LHCN-M2 (cell line): Measurements from ENCODE around the gene PRSS56. TPM values are rescaled to one million over a fixed set of nuclear protein-coding genes. Genes with fewer than 3 reads are reported as not detected.

ENCODE experiments used
- DNase-seq: peaks from one replicate; pipeline ENCODE4 v3.0.0-alpha.2; 2012; ENCODE audit warnings: low read depth
- total RNA-seq: library from RNA; depleted of rRNA; stranded (reverse); fragments of >200 nt; gene quantifications from 2 replicates; pipeline ENCODE4 v1.2.3, GENCODE V29; 2014

The PRSS56 gene
- total RNA-seq, 1 experiment from 2014 or later: 0.40 TPM

DNA sequence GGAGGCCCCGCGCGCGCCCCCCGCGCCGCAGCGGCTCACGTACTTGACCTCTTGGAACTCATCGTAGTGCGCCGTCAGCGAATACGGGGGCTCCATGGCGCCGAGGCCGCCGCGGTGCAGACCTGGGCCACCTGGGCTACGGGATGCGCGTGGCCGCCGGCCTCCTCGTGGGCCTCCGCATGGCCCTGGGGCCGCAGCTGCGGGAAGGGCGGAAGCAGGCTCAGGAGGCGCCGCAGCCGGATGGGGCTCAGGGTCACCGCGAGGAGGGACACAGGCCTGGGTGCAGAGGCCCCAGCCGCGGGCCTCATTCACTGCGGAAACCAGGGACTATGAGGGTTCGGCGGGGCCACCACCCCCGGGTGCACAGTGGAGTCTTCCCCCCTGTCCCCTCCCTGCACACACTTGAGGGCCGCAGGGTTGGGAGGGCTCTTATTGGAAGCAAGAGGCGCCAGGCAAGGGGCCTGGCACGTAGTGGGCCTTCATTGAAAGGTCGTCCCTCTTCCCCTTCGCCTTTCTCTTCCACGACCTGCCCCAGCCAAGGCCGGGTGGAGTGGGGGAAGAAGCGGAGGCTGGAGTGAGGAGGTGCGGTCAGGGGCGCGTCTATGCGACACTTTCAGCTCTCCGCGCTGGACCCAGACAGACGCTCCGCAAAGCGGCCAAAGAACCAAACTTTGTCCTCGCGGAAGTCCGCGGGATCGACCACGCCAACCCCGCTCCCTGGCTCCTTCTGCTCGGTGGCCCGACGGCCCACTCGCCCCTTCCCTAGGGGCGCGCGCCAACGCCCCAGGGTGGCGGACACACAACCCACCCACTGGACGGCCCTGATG lies 33.4 kb upstream of the PRSS56 start:
- no peak for DNase-seq

DNA sequence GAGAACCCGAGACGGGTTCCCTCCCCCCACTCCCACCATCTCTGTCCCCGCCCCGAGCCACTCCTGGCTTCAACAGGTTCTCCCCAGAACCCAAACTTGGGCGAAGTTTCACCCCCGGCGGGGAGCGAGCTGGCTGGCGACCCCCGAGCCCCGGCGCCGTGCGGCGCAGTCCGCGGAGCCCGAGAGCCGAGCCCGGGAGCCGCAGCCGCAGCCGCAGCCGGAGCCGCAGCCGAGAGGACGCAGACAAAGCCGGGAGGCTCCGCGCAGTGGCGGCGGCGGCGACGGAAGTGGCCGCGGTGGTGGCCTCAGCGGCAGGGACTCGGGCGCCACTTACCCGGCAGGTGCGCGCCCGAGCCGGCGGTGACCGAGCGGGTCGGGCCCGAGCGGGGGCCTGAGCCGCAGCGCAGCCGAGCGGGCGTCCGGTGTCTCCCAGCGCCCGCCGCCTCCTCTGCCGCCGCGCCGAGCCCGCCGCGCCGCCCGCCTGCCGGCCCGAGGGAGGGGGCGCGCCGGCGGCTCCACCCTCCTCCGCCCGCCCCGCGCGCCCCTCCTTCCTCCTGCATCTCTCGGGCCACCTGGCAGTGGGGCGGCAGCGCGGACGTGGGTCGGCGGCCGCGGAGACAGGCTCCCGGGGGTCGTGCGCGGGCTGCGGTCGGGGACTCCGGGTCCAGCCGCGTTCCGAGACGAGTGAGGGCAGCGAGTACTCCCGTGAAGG lies 32.6 kb upstream of the PRSS56 start, which contains the start of gene ECEL1:
ECEL1 (minus strand) TSS at position 450 of the 712 bp plus-strand sequence. CDS start 1,181 bp downstream, outside the sequence.
- DNase-seq: no peak

DNA sequence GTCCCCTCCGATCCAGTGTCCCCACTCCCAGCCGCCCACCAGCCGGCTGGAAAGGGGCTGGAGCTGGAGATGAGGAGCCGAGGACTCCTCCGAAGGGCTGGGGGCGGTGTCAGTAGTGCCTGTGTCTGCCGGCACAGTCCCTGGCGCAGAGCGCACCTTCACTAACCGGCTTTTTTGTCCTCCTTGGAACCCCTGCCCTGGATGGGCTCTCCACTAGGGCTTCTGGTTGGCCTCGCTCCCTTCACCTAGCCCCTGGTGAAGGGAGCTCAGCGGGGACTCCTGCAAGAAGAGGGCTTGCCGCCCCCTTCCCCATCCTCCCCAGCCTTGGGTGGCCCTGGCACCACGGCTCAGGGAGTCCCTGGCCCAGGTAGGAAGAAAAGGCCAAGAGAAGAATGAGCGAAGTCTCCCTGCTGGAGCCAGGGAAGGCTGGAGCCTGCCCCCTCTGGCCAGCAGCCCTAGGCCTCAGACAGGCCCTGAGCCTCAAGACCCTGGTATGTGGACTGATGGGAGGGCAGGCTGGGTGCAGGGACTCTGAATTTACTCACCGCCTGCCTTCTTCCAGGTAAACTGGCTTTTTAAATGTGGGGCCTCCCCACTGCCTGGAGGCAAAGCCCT lies 32.0 kb upstream of the PRSS56 start:
- no peak for DNase-seq

DNA sequence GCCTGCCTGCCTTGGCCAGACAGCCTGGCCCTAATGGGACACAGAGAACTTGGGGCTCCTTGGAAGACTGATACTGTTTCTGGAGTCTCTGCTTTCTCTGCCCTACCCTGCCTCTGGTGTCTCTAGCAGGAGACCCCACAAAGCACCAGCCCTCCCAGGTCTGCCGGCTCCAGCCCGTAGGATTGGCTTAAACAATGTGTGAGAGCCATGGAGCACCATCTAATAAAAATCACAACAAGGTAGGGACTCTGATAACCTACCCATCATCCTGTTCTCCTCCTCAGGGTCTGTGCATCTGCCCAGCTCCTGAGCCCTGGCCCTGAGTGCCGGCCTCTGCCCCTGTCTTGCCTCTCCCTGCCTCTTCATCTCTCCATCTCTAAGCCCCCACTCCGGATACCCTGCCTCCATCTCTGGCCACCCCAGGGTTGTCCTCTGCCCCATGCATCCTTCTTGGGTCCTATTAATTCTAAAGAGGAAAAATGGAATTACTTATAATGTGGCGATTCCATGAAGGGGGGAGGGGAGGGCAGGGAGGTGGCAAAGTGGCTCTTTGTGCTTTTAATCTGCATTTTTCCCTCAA lies 31.4 kb upstream of the PRSS56 start:
- DNase-seq: no peak

DNA sequence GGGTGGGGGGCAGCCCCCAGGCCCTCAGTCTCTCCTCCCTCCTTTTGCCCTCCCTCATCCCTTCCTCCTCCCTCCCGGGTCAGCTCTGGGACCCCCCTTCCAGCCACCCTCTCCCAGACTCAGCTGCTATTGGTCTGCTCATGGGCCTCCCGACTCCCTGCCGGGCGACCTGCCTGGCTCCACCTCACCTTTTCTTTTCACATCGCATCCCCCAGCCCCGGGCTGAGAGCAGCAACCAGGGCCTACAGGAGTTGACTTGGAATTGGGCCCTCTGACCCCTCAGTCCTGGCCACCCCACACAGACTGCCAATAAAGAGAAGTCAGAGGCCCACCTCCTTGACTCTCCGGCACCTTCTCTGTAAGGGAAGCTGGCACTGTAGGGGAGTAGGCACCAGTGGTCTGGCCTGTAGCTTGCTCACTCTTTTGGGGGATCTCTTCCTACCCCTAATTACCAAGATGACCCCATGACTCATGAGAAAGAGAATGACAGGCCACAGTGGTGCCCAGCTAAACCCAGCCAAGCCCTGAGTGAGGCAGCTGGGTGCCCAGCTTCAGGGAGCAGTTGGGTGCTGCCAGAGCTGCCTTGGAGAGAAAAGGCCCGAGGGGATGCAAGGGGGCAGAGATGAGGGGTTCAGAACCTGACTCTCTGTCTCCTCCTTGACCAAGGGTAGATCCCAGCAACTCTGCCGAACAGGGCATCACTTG lies 30.5 kb upstream of the PRSS56 start:
- DNase-seq: no peak

DNA sequence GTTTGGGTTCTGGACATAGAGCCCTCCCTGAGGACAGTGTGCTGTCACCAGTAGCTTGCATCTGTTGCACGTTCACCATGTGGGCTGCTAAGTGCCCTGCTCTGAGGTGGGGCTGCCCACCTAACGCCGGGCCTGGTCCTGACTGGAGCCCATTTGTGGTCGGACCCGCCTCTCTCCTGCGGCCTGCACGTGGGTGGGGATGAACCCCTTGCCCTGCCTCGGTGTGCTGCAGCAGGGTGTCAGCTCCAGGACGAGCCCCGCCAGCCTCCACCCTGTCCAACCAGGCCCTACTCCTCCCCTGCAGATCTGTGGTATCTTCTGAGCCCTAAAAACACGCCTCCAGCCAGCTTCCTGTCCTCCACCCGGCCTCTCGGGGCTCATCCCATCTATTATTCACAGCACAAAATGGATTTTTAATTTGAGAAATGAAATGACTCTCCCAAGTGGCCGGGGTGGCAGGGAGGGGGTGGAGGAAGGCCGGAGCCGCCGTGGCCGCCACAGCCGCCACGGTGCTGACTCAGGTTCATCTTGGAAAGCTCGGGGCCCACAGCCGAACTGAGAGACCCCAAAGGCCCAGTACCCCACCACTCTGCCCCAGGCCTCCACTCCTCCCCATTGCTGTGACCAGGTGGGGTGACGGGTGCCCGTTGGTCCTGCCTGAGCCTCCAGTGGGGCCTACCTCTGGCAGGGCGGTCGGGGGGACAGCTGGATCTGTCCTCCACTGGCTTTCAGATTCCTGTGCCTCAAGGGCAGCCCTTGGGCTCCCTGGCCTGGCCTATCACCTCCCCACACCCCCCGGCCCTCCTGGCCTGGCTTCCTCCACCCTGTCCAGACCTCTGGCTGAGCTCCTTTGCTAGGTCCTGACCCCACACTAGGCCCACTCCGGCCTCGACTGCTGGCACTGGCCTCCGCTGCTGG lies 29.7 kb upstream of the PRSS56 start:
- DNase-seq: no peak

DNA sequence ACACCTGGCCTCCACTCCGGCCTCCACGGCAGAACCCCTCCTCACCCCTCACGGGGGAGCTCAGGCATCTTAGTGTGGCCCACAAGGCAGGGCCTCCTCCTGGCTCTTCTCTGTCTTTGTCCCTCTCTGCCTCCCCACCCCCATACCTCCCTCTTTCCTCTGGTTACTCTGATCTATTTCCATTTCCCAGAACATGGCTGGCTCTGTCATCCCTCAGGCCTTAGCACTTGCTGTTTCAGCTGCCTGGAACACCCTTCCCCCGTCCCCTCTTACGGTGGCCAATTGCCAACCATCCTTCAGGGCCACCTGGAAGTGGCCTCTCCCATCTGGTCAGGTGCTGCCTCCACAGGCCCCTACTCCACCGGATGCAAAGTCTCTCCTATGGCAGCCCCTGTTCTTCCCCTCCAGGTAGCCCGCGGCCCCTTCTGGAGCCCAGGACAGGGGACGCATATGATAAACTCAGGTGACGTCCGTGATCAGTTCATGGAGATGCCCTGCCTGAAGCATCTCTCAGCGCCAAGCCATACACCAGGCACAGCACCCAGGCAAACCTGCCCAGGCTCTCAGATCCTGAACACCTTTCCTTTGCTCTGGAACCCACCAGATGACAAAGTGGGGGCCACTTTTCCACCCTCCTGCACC lies 28.9 kb upstream of the PRSS56 start:
- no peak for DNase-seq

DNA sequence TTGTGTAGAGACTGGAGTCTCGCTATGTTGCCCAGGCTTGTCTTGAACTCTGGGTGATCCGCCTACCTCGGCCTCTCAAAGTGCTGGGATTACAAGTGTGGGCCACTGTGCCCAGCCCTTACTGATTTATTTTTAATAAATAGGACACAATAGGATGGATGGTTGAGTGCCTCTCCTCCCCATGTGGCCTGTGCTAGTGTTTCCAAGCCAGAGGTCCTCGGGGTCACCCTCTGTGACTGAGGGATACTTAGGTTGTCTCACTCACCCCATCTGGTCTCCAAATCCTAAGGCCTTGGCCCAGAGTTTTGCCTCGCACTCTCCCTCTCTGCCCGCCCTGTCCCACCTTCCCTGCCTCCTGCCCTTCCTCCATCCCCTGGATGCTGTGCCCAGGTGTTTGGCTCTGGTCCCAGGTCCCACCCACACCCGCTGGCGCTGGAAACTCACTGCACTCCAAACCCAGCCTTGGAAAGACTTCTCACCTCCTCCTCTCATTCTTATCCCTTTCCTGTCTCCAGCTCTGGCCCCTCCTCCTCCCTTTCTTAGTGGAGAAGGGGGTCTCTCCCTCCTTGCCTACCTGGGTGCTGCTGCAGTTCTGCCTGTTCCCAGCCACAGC lies 27.8 kb upstream of the PRSS56 start:
- DNase-seq: no peak

DNA sequence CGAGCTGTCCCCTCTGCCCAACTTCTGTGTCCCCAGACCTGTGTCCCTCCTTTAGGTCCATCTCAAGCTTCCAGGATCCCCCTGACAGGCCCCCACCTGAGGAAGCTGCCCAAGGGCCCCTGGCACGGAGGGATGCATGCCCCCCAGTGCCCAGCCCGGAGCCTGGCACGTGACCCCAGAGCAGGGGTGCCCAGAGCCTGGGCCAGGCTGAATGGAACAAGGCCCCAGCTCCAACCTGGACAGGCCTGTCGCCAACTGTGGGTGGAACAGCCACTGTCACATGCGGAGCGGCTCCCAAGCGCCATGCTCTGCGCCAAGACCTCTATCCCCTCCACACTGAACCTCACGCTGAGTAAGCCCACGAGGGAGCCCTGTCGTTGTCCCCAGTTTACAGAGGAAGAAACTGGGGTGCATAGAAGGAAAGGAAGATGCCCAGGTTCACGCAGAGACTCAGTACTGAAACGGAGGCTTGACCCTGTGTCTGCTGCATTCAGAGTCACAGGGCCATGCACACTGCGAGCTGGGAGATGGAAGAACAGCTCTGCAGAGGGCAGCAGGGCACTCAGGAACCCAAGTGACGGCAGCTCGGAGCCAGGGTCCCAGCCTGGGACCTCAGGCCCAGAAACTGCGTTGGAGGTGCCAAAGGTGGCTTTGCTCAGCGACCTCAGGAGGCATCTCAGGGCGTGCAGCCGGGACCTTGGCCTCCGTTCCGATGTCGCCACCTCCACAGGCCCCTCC lies 27.1 kb upstream of the PRSS56 start:
- no peak for DNase-seq

DNA sequence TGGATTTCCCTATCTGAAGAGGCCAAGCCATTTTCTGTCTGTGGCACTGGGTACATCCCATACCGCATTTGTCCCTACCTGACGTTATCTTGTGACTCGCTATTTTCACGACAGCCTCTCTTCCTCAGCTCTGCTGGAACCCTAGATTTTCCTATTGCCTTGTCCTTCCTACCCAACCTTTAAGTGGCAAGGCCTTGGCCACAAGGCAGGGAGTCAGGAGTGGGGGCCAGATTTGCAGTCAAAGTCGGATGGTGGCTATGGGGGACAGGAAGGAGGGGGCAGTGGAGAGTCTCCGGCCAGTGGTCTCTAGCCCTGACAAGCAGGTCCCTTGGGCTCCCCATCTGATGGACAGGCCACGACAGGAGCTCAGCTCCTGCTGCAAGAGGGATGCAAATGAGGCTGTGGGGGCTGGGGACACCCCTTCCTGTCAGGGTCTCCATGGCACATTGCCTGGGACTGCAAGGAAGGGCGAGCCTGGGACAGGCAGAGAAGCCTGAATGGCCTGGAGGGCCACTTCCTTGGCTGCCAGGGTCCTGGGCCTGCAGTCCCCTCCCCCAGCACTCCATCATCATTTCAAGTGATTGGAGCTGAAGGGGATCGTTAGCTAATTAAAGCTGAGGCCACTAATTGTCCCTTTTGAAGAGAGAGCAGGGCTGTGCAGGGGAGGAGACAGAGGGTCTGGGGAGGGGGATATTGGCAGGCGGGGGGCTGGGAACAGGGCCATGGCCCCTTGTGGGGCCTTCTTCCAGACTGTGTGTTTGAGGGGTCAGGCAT lies 26.3 kb upstream of the PRSS56 start:
- DNase-seq: no peak

DNA sequence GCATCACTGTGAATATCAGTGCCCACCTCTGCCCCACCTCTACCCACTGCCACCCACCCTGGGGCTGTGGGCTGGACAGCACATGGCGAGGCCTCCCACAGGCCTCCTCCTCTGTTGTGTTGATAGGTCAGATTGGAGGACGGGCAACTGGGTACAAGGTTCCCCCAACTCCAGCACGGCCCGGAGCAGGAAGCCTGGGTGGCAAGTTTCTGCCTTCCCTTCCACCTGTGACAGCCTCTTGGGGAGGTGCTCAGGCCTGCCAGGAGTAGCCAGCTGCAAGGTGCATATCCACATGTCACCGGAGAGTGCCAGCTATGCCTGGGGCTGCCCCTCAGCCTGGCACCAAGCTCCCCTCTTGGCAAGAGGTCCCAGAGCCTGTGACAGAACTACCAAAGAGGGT lies 25.6 kb upstream of the PRSS56 start:
- no peak for DNase-seq

DNA sequence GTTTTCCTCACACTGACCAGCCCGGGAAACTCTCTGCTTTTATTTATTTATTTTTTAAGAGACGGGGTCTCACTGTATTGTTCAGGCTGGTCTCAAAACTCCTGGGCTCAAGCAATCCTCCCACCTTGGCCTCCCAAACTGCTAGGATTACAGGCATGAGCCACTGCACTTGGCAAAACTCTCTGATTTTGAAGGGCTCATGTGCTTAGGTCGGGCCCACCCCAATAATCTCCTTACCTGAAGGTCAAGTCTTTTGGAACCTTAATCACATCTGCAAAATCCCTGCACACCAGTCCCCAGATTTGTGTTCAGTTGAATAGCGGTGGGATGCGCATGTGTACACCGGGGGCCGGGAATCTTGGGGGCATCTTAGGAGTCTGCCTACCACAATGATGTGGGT lies 24.9 kb upstream of the PRSS56 start:
- no peak for DNase-seq

DNA sequence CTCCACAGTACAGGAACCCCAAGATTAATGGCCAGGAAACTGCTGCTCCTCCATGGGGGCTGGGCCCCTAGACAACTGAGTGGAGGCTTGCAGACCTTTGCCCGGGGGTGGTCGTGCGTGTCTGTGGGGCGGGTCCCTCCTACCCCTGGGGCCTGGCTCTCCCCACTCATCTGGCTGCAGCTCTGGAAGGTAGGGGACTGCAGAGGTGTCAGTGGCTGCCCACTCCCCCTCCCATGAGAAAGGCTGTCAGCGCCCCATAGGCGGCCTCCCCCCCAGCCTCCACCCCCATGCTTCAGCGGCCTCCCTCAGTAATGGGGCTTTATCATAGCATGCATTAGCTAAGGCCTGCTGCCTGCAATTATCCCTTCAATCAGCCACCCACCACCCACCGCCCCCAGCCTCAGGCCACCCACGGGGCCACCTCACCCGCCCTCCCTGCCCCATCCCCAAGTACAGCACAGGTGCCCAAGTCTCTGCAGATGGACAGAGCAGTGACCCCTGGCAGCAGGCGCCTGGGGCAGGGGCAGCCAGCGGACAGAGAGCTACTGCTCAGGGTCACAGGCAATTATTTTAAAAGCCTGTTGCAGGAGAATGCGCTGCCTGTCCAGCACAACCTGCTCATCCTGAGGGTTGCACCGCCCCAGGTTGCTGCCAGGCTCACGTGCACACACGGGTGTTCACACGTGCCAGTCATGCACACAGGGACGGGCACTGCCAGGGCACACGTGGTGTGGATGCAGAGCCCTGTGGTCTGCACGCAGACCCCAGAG lies 23.5 kb upstream of the PRSS56 start:
- no peak for DNase-seq

DNA sequence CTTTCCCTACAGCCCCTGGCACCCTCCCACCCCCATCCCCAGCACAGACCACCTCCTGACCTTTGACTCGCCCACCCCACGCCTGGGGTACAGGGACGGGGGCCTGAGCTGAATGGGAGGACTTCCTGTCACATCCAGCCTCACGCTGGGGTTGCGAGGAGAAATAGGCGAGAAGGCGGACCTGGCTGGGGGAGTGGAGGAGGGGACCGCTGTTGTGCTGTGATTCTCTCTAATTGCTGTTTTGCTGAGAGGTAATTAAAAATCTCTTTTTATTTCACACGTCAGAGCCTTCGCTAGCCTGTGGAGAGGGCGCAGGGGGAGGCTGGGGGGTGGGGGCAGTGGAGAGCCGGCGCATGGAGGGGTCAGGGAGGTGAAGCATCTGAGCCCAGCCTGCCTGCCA lies 22.8 kb upstream of the PRSS56 start:
- DNase-seq: no peak

DNA sequence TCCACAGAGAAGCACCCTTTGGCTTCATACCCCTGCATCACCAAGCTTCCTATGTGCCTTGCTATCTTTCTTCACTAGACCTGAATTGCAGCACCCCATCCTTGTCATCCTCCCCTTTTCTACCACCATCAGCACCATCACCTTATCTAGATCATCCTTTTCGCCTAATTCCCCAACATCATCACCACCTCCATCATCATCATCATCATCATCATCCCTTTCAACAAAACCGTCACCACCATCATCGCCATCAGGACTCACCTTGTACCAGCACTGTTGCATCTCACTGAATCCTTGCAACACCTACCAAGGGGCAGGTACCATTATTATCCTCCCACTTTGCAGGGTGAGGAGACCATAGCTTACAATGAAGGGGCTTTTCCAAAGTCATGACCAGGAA lies 21.7 kb upstream of the PRSS56 start:
- no peak for DNase-seq

DNA sequence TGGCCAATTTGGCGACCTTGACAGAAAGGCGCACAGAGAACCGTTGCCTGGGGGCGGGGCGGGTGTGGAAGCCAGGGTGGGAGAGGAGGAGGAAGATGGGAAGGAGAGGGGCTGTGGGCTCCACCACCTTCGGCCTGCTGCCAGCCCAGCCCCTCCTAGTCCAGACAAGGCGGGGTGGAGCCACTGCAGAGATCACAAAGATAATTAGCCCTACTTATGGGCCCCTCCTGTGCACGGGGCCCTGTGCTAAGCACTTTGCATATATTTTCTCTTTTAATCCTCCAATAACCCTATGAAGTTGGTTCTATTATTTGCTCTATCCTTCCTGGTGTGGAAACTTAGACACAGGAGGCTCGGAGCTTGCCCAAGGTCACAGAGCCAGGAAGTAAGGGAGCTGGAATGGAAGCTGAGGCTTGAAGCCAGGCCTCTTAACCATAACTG lies 18.8 kb upstream of the PRSS56 start:
- DNase-seq: no peak

DNA sequence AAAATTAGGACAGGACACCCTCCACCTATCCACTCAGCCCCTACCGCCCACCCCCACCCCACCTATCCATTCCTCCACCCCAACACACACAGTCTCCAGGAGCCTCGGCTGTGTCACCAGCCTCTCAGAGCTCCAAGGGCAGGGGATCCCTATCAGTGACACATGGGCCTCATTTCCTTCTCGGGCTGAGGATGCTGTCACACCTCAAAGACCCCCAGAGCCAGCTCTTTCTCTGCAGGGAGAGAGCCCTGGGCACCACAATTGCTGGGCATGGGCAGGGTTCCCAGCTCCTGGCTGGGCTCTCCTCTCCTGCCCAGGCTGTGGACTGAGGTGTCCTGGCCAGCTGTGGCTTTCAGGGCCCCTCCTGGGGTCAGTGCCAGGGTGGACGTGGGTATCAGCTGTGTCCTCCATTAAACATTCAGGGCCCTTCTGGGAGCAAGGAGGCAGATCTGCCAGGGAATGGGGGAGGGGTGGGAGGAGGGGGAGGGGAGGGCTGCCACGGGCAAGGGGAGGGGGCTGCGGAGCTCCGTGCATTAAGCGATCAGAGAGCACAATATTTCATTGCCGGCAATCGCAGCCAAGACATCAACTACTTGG lies 18.3 kb upstream of the PRSS56 start:
- DNase-seq: no peak
